GM19099 (cell line): ENCODE data around the gene L3MBTL1.

Experiments
- POLR2A ChIP-seq: IDR thresholded peaks from 3 replicates; pipeline ENCODE4 v1.6.1; 2011; ENCODE audit warnings: low read depth; ENCODE audit not compliant: insufficient read length; ENCODE audit errors: extremely low read depth

Gene L3MBTL1

DNA sequence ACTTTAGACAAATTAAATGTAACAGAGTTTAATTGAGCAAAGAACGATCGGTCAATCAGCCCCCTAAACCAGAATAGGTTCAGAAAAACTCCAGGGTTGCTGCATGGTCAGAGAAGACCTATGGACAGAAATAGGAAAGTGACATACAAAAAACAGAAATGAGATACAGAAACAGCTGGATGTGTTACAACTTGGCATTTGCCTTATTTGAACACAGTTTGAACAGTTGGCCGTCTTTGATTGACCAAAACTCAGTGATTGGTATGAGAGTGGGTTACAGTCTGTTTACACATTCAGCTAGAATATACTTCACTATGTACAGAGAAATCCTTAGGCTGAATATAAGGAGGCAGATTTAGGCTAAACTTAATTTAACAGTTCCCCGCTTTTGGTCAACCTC is 29.9 kb upstream of the L3MBTL1 start:
- no peak for TF ChIP-seq POLR2A

DNA sequence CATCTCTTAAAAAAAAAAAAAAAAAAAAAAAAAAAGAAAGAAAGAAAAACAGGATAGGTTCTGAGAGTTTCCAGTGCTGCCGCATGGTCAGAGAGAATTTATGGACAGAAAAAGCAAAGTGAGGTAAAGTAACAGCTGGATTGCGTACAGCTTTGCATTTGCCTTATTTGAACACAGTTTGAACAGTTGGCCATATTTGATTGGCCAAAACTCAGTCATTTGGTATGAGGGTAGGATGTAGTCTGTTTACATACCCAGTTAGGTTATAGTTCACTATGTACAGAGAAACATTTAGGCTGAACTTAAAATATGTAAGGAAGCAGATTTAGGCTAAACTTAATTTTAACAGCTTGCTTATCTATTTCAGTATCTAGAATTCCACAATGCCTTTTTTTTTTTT is 17.5 kb upstream of the L3MBTL1 start:
- no peak for TF ChIP-seq POLR2A

DNA sequence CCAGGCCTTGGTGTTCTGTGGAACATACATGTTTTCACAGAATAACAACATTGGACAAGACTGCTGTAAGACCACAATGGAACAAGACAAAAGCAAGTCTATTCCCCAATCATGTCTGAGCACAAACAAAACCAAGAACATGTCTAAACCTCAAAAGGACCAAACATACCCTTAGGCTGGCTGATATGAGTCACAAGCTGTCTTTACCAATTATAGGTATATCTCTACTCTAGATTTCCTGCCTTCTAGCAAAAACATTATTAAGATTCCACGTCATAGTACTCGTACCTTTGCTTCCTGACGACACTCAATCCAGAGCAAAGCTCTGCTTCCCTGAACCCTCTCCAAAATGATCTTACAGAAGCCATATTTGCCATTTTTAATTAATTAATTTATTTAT is 15.4 kb upstream of the L3MBTL1 start:
- TF ChIP-seq POLR2A = no peak

DNA sequence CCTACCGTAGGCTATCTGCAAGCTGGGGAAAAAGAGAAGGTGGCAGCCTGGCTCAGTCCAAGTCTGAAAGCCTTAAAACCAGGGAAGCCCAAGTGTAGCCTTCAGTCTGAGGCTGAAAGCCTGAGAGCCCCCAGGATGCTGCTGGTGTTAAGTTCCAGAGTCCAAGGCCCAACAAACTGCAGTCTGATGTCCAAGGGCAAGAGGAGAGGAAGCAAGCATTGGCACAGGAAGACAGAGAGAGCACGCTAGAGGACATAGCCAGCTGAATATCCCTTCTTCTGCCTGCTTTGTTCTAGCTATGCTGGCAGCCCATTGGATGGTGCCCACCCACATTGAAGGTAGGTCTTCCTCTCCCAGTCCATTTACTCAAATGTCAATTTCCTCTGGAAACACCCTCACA is 12.1 kb upstream of the L3MBTL1 start:
- no peak for TF ChIP-seq POLR2A

DNA sequence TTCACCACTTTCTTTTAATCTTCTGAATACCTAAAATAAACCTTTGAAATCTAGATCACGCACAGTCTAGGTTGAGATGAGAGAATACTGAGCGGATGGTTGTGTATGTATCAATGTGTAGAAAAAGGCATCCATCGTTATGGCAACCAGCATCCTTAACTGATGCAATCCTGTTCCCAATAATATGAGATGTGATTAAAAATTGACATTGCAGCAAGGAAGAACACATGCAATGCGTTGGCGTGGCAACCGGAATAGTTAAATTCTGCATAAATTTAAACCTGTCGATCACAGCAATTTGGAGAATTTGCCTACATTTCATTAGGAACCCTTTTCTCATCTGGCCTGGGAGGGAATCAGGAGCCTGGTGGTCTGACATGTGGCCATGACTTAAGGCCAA is 1.3 kb upstream of the L3MBTL1 start:
- no peak for TF ChIP-seq POLR2A

DNA sequence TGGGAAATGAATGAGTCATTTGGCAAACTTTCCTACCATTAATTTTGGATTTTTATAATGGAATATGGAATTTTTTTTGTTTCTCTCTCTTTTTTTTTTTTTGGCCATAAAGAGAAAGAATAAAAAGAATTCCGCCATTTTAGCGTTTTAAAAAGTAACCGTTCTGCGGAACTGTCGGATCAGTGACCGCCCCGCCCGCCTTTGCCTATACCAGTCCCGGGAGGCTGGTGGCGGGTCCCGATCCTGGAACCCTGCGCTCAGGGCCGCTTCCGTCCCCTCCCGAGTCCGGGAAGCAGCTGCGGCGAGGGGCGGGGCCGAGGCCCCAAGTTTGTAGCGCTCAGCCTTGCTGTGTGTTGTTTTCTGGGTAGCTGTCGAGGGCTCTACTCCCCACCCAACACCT is 609 bp downstream of the L3MBTL1 start:
- TF ChIP-seq POLR2A = no peak

DNA sequence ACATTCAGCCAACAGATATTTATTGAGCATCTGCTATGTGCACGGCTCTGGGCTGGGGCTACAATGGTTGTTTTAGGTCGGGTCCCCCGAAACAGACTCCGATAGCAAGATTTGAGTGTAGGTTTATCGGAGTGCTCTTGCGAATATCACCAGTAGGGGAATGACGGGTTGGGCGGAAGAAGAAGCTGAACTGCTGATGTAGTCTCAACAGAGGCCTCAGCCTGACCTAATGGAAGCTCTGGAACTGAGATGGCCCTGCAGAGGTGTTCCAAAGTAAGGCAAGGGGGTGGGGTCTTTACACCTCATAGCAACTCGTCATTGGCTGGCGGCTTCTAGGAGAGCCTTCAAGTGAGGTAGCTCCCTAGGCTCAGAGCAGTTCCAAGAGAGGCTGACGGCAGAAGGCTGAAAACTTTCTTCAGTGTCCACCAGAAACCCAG is 1.1 kb downstream of the L3MBTL1 start:
- TF ChIP-seq POLR2A = no peak

DNA sequence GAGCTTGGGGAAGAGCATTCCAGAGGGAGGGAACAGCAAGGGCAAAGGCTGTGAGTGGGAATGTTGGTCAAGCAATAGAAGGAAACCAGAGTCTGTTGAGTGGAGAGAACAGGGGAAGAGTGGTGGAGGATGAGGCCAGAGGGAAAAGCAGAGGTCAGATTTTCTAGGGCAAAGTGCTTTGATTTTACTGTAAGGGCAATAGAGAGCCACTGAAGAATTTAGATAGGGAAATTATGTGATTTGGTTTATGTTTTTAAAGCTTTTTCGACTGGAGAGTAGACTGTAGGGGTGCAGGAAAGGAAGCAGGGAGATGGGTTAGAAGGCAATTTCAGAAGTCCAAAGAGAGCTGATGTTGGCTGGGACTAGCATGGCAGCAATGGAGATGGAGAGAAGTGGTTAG is 4.4 kb downstream of the L3MBTL1 start:
- no peak for TF ChIP-seq POLR2A

DNA sequence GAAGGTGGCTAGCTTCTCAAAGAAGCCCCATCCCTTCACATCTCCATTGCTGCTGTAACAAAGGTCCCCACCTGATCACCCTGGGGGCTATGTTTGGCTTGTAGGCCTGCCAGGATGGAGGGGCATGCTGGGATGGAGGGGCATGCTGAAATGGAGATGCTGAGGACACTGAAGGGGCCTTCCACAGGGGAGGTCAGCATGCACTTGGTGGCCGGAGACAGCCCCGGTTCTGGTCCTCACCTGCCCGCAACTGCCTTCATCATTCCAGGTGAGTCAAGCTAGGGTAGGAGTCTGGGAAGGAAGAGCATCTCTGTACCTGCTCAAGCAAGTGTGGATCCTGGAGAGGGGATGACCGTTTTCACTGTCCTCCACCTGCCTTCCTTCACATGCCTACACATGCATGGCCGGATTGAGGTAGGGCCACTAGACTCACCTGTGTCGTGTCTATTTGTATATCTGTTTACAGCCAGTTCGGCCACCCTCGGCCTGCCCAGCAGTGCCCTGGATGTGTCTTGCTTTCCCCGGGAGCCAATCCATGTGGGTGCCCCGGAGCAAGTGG is 6.0 kb downstream of the L3MBTL1 start:
- TF ChIP-seq POLR2A = no peak

DNA sequence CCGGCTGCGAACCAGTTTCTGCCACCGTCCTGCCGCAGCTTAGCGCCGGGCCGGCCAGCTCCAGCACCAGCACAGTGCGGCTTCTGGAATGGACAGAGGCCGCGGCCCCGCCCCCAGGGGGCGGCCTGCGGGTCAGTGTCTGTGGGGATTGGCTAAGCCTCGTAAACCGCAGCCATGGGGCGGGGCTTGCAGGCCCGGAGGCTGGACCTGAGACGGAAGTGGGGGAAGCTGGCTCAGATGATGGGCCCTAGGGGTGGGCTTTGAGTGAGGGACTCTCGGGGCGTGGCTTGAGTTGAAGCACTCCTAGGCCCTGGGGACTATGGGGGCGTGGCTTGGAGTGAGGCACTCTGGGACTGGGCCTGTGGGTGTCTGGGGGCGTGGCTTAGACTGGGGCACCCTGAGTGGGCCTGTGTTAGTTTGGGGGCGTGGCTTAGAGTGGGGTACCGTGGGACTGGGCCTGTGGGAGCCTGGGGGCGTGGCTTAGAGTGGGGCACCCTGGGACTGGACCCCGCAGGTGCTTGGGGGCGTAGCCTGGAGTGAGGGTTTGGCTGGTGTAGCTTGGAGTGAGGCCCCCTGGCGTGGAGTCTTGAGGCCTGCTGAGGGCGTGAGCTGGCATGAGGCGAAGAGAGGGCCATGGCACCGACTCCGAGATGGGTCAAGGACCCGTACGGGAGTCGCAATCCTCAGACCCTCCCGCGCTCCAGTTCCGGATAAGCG is 6.6 kb downstream of the L3MBTL1 start:
- peak; percentile 67 for TF ChIP-seq POLR2A

DNA sequence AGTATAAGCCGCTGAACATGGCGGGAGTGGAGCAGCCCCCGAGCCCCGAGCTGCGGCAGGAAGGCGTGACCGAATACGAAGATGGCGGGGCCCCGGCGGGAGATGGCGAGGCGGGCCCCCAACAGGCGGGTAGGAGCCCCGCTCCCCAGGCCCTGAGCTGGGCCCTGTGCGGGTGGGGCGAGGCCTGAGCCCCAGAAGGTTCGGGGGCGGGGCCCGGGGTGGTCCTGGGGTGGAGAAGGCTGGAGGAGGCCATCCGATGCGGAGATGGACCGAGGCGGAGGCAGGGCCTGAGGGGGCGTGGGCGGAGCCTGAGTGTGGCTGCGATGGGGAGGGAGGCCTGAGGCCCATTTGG is 7.1 kb downstream of the L3MBTL1 start:
- no peak for TF ChIP-seq POLR2A

DNA sequence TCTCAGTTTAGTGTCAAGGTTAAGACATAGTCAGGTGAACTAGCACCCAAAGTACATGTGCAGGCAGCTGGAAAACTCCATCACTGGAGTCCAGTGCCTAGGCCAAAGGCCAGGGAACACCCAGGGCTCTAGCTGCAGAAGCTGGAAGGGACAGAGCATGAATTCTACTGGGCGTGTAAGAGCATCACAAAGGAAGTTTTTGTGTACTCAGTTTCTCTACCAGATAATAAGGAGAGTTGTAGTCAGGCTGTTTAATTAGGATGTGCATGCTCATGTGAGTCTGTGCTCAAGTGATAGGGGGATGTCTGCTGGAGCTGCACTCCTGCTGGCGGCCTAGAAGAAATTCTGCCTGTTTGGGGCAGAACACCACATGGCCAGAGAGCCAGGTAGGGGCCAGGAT is 8.1 kb downstream of the L3MBTL1 start:
- TF ChIP-seq POLR2A = no peak

DNA sequence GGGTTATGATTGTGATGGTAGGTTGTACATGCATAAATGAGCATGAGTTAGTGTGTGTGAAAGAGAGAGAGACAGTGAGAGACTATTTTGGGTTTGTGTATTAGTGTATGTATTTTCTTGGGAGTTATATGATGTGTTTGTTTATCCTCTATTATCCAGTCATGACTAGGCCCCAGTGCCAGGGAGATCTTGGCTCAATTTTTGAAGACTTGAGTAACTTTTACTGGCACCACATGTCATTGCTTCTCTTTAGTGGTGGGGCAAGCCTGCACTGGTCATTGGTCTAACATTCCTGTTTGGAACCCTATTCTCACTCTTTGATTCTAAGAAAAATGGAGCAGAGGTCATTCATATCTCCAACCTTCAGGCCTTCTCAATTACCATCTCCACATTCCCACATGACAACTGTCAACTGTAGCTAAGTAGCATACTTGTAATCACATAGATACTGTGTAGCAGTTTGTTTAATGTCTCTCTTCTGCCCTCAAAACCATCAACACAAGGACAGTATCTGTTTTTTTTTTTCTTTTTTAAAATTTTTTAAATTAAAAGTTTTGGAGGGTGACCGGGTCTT is 8.8 kb downstream of the L3MBTL1 start:
- no peak for TF ChIP-seq POLR2A

DNA sequence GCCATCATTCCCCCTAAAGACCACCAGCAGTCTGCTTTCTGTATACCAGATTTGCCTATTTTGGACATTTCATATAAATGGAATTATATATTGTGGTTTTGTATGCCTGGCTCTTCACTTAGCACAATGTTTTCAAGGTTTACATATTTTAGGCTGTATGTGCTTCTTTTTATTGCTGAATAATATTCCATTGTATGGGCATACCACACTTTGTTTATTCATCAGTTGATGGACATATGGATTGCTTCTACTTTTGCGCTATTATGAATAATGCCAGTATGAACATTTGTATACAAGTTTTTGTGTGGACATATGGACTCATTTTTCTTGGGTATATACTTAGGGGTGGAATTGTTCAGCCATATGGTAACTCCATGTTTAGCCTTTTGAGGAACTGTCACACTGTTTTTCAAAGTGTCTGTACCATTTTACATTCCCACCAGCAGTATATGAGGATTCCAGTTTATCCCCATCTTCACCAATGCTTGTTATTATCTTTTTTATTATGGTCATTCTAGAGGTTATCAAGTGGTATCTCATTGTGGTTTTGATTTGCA is 12.7 kb downstream of the L3MBTL1 start:
- no peak for TF ChIP-seq POLR2A

DNA sequence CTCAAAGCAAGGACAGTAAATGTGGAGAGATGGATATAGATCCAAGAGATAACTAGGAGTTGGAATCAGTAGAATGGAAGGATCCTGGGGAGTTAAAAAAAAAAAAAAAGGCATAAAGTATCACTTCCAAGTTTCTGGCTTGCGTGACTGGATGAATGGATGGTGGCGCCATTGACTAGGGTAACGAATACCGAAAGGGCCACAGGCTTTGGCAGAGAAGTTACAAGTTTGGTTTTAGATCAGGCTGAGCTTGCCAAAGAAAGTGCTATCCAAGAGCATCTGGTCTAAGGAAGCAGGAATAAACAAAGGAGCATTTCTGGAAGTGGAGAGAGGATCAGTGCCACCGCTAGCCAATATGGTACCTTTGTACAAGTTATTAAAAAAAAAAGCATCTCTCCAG is 17.5 kb downstream of the L3MBTL1 start:
- TF ChIP-seq POLR2A = no peak

DNA sequence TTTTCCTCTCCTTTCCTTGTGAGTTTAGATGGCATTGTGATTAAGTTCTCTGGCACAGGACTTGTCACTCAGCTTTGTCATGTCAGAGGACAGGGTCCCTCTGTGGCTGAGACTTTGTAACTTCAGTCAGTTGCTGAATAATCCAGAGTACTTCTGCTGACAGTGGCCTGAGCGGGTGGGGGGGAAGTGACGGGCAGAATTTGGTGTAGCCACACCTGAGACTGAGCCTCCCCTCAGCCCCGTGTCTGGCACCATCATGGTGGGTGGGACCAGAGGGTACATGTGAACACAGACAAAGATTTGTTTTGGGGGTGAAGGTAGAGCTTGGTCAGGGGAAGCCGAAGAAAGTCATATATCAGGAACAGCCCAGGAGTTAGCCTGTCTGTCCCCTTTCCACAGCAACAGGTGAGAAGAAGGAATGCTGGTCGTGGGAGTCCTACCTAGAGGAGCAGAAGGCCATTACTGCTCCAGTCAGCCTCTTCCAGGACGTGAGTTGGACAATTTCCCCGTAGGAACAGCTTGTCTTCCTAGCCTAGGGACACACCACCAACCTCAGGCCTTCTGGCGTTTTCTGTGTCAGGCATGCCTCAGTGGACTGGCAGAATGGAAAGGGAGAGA is 20.9 kb downstream of the L3MBTL1 start:
- TF ChIP-seq POLR2A = no peak
